A549 treated with Mapracorat at 1 μM for 4 hours (cell line): ENCODE measurements around the gene LDB2. TPM values are rescaled to one million over a fixed set of nuclear protein-coding genes. Genes with fewer than 3 reads are reported as not detected.

Source experiments
- total RNA-seq: library from RNA; stranded (reverse); fragments of 200-300 nt; extraction: Qiagen RNA extraction; gene quantifications from 5 replicates; pipeline ENCODE4 v1.2.3, GENCODE V29; 2022

The LDB2 gene
- not detected in 5 replicates for total RNA-seq

DNA sequence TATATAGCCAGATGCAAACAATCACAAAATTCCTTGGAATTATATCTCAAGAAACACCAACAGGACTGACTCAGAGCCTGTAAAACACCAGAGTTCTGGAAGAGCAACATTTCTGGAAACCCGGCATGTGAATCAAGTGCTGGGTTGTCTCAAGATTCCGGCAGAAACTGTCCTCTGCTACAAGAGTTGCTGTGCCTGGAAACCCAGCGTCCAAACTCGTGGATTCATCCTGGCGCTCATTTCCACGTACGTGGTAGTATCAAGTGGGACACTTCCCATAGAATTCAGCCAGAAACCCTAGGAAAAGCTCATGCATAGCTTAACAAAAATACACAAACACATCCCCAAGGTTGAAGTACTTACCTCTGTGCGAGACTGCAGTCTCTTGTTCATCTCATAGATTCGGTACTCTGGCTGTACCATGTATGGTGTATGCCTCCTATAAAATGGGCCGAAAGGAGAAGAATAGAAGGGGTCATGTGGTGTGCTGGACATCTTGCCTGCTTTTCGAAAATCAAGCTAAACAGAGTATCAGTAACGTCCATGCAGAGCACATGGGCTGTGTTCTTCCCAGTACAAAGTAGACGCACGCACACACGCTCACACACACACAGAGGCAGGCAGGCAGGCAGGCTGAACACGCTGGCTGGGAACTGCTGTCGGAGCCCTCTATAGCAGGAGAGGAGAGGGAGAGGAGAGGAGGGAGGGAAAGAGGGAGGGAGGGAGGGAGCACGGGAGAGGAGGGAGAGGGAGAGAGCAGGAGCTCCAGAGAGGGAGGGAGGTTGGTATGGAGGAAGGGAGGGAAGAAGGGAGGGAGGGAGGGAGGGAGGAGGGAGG lies at the start of gene LDB2:
LDB2 (minus strand) TSS at position 655 of the 837 bp plus-strand sequence.

